ENCODE measurements around the gene AR.

Gene AR

GRCh38 chrX:67730296-67730695, 186.5 kb downstream of the AR start:
- DNase-seq (ENCODE audit: low read depth): no peak

- DNase-seq (ENCODE audit: low read depth): no peak
These were observed 187.2 kb downstream of the AR start for GRCh38 chrX:67731061-67731460.

- no peak for DNase-seq (ENCODE audit: low read depth)
These were observed 189.0 kb downstream of the AR start for GRCh38 chrX:67732864-67733263.

- no peak for DNase-seq (ENCODE audit: low read depth)
These were observed 190.4 kb downstream of the AR start for GRCh38 chrX:67734111-67734753.

GRCh38 chrX:67749536-67749935, 205.7 kb downstream of the AR start:
- DNase-seq (ENCODE audit: low read depth): no peak

- no peak for DNase-seq (ENCODE audit: low read depth)
These were observed 206.9 kb downstream of the AR start for GRCh38 chrX:67750694-67751093.

- DNase-seq (ENCODE audit: low read depth): no peak
These were observed 215.2 kb downstream of the AR start for GRCh38 chrX:67759018-67759417.

GRCh38 chrX:67777148-67777547, 233.3 kb downstream of the AR start:
- DNase-seq (ENCODE audit: low read depth): no peak

- no peak for DNase-seq (ENCODE audit: low read depth)
These were observed 235.3 kb downstream of the AR start for GRCh38 chrX:67779099-67779498.
